Endodermal cell (in vitro differentiated cells): ENCODE measurements around the gene SPATA33. TPM values are rescaled to one million over a fixed set of nuclear protein-coding genes. Genes with fewer than 3 reads are reported as not detected.

Experiments used
- DNase-seq: peaks from one replicate; pipeline ENCODE4 v3.0.0-alpha.2; 2017
- H3K27ac ChIP-seq: 2 replicates; pipeline ENCODE4 v1.5.1; 2013; ENCODE audit warnings: mild to moderate bottlenecking, low read depth, low read length, moderate library complexity
- H3K27me3 ChIP-seq: 2 replicates; pipeline ENCODE4 v1.6.1; 2013; ENCODE audit warnings: mild to moderate bottlenecking, low read length, moderate library complexity; ENCODE audit not compliant: insufficient read depth, control insufficient read depth, poor library complexity, severe bottlenecking
- H3K36me3 ChIP-seq: 2 replicates; pipeline ENCODE4 v1.7.0; 2013; ENCODE audit warnings: mild to moderate bottlenecking, low read length, moderate library complexity; ENCODE audit not compliant: control insufficient read depth, insufficient read depth
- H3K4me1 ChIP-seq: one replicate; pipeline ENCODE4 v1.7.0; 2013; ENCODE audit warnings: low read length; ENCODE audit not compliant: control insufficient read depth, insufficient read depth
- H3K4me3 ChIP-seq: 2 replicates; pipeline ENCODE4 v1.5.1; 2013; ENCODE audit warnings: mild to moderate bottlenecking, low read length, moderate library complexity
- H3K9ac ChIP-seq: 2 replicates; pipeline ENCODE4 v1.6.1; 2013; ENCODE audit warnings: mild to moderate bottlenecking, low read length, moderate library complexity; ENCODE audit not compliant: poor library complexity, severe bottlenecking; ENCODE audit errors: extremely low read depth
- H3K9me3 ChIP-seq: 2 replicates; pipeline ENCODE4 v1.6.1; 2013; ENCODE audit warnings: mild to moderate bottlenecking, low read length, moderate library complexity; ENCODE audit not compliant: control insufficient read depth
- H3K27ac Mint-ChIP-seq: 2 replicates; pipeline ENCODE4 v1.8.0; 2020; ENCODE audit warnings: mixed read lengths
- H3K27me3 Mint-ChIP-seq: 2 replicates; pipeline ENCODE4 v1.8.0; 2021; ENCODE audit warnings: mild to moderate bottlenecking, mixed read lengths; ENCODE audit not compliant: insufficient read depth
- H3K36me3 Mint-ChIP-seq: 2 replicates; pipeline ENCODE4 v1.8.0; 2020; ENCODE audit warnings: low read depth, mixed read lengths
- H3K4me1 Mint-ChIP-seq: 2 replicates; pipeline ENCODE4 v1.8.0; 2020; ENCODE audit warnings: mixed read lengths
- H3K4me3 Mint-ChIP-seq: 2 replicates; pipeline ENCODE4 v1.8.0; 2020; ENCODE audit warnings: mild to moderate bottlenecking, moderate library complexity, mixed read lengths
- H3K9me3 Mint-ChIP-seq: 2 replicates; pipeline ENCODE4 v1.8.0; 2020; ENCODE audit warnings: mild to moderate bottlenecking, mixed read lengths
- WGBS, 2 experiments: methylation state at CpG; one replicate each; pipeline versions ENCODE4 v1.1.5 to v1.1.7; 2013; ENCODE audit warnings: missing lambda C conversion rate in 2 of 2, mixed read lengths in 1 of 2; ENCODE audit not compliant: insufficient coverage in 1 of 2, insufficient read length in 1 of 2; 5-methylcytosine and 5-hydroxymethylcytosine counted together
- total RNA-seq, 2 donors: library from RNA; stranded (reverse); fragmentation: NEBNext Ultra II Directional in 1 of 2; extraction: Animal tissue kit (Norgen Biotek cat#: 25700) in 1 of 2; gene quantifications; 2 replicates in 1 of 2; 3 replicates in 1 of 2; pipeline ENCODE4 v1.2.1, GENCODE V29; 2021
- TF ChIP-seq, protein P1 (sequence below): fragments of 200-600 bp; sonication (generic); conservative IDR thresholded peaks from 2 replicates; pipeline ENCODE4 v1.5.0; 2021; ENCODE audit warnings: antibody characterized with exemption, mild to moderate bottlenecking

The SPATA33 gene
- total RNA-seq, 2 donors from 2014 or later = 21.8 to 28.7 TPM

DNA sequence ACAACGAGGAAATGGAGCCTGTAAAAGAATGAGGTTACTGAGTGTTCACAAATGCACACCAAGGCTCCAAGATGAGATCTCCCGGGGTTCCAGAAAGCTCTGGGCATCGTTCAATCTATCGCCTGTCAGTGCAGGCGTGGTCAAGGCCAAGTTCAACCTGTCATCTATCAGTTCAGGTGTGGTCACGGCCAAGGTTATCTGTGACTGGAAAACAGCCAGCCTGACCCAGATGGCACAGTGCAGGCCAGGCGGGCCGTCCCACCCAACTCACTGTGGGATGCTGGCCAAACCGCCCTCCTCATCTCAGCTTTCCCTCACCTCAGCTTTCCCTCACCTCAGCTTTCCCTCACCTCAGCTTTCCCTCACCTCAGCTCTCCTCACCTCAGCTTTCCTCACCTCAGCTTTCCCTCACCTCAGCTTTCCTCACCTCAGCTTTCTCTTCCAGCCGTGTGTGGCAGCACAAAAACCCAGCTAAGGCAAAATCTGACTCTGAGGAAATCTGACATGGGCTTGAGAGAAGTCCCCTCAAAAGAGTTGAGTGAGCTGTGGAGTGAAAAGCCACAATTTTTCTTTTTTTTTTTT, 2.5 kb upstream of the SPATA33 start:
- Histone ChIP-seq H3K36me3 (peaks cover 30% of the 10 kb centered on the region), H3K27ac (no peak overlapping the region), H3K4me1 (no peaks in the 10 kb centered on the region), H3K27me3 (no peaks in the 10 kb centered on the region), H3K9ac (no peak overlapping the region), H3K9me3 (no peaks in the 10 kb centered on the region), H3K4me3 (no peak overlapping the region)
- Mint-ChIP-seq H3K4me1 (peaks cover 5% of the 10 kb centered on the region), H3K4me3 (peak overlapping the region; percentile 81), H3K27ac (no peak overlapping the region), H3K36me3 (peaks cover 41% of the 10 kb centered on the region), H3K27me3 (no peaks in the 10 kb centered on the region), H3K9me3 (no peaks in the 10 kb centered on the region)
- 95 to 96% methylated on average over 9 to 10 of the region's 10 CpGs for WGBS, 2 experiments
- TF ChIP-seq, protein P1, sequence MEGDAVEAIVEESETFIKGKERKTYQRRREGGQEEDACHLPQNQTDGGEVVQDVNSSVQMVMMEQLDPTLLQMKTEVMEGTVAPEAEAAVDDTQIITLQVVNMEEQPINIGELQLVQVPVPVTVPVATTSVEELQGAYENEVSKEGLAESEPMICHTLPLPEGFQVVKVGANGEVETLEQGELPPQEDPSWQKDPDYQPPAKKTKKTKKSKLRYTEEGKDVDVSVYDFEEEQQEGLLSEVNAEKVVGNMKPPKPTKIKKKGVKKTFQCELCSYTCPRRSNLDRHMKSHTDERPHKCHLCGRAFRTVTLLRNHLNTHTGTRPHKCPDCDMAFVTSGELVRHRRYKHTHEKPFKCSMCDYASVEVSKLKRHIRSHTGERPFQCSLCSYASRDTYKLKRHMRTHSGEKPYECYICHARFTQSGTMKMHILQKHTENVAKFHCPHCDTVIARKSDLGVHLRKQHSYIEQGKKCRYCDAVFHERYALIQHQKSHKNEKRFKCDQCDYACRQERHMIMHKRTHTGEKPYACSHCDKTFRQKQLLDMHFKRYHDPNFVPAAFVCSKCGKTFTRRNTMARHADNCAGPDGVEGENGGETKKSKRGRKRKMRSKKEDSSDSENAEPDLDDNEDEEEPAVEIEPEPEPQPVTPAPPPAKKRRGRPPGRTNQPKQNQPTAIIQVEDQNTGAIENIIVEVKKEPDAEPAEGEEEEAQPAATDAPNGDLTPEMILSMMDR = no peak
- DNase-seq = no peak

DNA sequence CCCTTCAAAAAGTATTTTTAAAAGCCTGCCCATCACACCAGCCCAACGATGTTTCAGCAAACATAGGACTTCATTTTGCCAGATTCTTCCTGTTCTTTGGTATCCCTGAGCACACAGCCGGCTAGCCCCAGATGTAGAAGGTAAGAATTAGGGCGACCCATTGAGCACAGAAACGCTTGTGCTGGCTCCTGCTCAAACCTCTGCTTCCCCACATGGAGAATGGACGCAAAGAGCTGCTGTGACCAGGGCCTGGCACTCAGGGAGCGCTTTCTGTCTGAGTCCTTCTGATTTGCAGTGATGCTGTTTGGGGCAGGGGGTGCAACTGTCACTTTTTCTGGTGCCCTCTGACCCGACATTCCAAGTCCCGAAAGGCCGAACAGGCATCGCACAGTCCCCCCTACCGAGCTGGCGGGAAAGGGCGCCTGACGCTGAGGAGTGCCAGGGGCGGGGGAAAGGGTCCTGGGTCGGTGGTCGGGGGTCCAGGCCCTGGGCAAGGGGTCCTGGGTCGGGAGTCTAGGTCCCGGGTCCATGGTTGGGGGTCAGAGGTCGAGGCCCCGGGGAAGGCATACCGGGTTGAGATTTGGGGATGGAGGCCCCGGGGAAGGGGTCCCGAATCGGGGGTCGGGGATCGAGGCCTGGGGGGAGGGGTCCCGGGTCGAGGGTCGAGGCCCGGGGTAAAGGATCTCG, 1.1 kb upstream of the SPATA33 start:
- Histone ChIP-seq H3K9ac (peak overlapping the region; percentile 82), H3K27me3 (no peaks in the 10 kb centered on the region), H3K4me1 (no peaks in the 10 kb centered on the region), H3K27ac (peak overlapping the region; percentile 7), H3K4me3 (peak overlapping the region; percentile 90), H3K36me3 (peaks cover 36% of the 10 kb centered on the region), H3K9me3 (peaks cover 9% of the 10 kb centered on the region)
- Mint-ChIP-seq H3K27ac (peak overlapping the region; percentile 74), H3K9me3 (peaks cover 8% of the 10 kb centered on the region), H3K36me3 (peaks cover 48% of the 10 kb centered on the region), H3K4me3 (peak overlapping the region; percentile 81), H3K27me3 (no peaks in the 10 kb centered on the region), H3K4me1 (peaks cover 5% of the 10 kb centered on the region)
- TF ChIP-seq, protein P1 = no peak
- 35 to 51% methylated on average over 17 to 32 of the region's 32 CpGs for WGBS, 2 experiments
- peak; percentile 34 for DNase-seq

DNA sequence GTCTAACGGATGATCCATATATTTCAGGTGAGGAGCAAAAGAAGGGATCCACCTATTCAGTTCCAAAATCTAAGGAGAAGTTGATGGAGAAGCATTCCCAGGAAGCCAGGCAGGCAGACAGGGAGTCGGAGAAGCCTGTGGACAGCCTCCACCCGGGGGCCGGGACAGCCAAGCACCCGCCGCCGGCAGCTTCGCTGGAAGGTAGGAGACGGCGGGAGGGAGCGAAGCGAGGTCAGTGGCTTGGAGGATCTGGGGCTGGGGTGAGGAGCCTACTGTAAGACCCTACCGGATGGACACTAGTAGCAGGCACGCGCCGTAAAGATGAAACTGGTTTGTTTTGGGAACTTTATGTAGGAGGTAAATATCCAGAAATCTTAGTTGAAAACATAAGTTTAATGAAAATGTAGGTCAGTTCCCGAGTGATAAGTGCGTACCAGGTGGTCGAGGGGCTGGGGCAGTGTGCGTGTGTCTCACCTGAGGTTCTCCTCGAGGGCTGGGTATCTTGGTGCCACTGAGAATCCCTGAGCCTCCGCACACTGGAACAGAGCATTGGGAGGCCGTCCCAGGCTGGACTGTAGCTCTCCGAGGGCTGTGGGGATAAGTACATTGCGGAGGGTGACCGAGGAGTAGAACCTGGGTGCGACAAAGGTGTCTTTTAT, 714 bp downstream of the SPATA33 start:
- Histone ChIP-seq H3K9ac (peak overlapping the region; percentile 82), H3K9me3 (peaks cover 17% of the 10 kb centered on the region), H3K27me3 (no peaks in the 10 kb centered on the region), H3K36me3 (peaks cover 48% of the 10 kb centered on the region), H3K27ac (no peak overlapping the region), H3K4me1 (no peaks in the 10 kb centered on the region), H3K4me3 (peak overlapping the region; percentile 90)
- 21 to 27% methylated on average over 22 to 27 of the region's 27 CpGs for WGBS, 2 experiments
- Mint-ChIP-seq H3K27ac (no peak overlapping the region), H3K36me3 (peaks cover 63% of the 10 kb centered on the region), H3K27me3 (no peaks in the 10 kb centered on the region), H3K9me3 (peaks cover 19% of the 10 kb centered on the region), H3K4me3 (peak overlapping the region; percentile 81), H3K4me1 (peaks cover 5% of the 10 kb centered on the region)
- DNase-seq = peak; percentile 67
- TF ChIP-seq, protein P1 = no peak
